CD1c-positive myeloid dendritic cell (primary cell): Measurements from ENCODE around the gene C11orf58.

Experiments
- DNase-seq: peaks from one replicate; pipeline ENCODE4 v3.0.0-alpha.2; 2016; ENCODE audit errors: extremely low spot score

C11orf58 gene

GRCh38 chr11:16738193-16738946 lies at the start of gene C11orf58:
TSS of gene C11orf58 (plus strand) at chr11:16738647. CDS start at chr11:16738779, 132 bp downstream.
- peak; percentile 98 for DNase-seq

GRCh38 chr11:16690086-16690485 lies 48.4 kb upstream of the C11orf58 start:
- no peak for DNase-seq

DNA sequence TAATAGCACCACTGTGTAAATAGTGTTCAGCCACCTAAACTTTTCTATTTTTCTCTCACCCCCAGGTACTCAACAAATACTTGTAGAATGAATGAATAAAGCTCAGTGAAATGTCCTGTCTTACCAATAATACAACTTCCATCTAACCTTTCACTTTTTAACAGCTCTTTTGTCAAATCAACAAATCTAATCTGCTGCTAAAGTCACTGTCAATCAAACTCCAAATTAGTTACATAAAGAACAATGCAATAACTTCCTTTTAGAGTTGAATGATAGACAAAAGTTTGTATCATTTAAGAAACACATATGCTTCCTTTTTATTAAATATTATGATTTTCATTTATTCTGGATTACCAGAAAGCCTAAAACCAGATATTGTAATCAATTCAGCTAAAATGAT lies 34.7 kb upstream of the C11orf58 start:
- DNase-seq: no peak

GRCh38 chr11:16713594-16713993 lies 24.9 kb upstream of the C11orf58 start:
- DNase-seq: no peak

- no peak for DNase-seq
Measured at GRCh38 chr11:16722581-16723344, 15.7 kb upstream of the C11orf58 start.

DNA sequence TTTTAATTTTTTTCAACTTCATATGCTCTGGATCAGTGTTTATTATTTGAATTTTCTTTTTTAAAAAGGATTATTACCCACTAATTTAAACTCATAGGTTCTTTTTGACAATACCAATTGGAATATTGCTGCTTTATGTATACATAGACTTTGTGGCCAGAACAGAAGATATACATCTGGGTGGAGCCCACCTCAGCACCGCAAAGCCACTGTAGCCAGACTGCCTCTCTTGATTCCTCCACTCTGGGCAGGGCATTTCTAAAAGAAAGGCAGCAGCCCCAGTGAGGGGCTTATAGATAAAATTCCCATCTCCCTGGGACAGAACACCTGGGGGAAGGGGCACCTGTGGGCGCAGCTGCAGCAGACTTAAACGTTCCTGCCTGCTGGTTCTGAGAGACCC lies 10.6 kb upstream of the C11orf58 start:
- DNase-seq: no peak

DNA sequence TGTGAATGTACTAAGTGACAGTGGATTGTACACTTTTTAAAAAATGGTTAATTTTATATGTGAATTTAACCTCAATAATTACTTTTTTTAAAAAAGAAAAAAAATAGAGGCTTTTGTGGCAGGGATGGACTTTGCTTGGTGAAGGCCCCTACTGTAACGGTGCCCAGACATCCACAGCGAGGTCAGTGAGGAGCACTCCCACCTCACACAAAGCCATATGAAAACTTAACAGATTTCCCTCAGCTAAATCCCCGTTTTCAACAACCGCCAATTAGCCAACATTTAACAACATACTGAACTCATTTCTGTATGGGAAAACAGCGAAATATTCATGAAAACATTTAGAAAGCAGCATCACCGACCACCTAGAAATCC lies 642 bp upstream of the C11orf58 start:
- no peak for DNase-seq

DNA sequence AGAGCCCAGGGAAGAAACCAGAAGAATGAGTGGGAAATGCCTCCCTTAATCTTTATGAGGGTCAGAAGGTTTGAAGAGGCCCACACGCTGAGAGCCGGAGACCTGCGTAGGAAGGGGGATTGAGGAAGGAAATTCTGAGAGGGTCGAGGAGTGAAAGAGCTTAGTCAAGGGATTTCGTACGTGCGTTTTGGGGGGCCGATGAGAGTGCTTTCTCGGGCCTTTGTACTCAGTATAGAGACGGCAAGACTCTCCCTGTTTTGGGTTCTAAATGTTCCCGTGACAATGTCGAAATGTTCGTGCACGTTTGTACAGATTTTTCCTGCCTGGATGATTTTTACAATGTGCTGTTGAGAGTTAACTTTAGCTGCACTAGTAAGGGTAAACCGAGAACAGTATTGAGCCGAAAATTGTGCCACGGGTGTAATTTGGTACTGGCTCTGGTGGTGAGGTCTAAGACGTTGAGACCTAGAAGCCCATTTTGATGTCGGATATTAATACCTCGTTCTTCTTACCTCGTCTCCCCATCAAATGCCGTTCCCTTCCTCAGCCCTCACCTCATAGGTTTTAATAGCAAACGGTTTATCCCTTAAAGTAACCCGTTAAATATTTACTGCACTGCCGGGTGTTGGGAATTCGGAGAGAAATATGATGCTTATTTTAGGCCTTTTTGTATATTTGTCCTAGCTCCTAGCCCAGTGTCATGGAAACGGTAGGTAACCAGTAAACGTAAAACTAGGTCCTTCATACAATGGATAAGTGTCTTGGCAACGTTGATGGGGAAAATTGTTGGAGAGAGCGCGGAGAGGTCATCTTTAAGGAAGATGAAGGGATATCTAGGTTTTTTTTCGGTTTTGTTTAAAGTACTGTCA lies 734 bp downstream of the C11orf58 start:
- DNase-seq: peak; percentile 70

GRCh38 chr11:16741473-16741872 lies 3.0 kb downstream of the C11orf58 start:
- DNase-seq: no peak

- no peak for DNase-seq
Measured at GRCh38 chr11:16743478-16743877, 5.0 kb downstream of the C11orf58 start.

DNA sequence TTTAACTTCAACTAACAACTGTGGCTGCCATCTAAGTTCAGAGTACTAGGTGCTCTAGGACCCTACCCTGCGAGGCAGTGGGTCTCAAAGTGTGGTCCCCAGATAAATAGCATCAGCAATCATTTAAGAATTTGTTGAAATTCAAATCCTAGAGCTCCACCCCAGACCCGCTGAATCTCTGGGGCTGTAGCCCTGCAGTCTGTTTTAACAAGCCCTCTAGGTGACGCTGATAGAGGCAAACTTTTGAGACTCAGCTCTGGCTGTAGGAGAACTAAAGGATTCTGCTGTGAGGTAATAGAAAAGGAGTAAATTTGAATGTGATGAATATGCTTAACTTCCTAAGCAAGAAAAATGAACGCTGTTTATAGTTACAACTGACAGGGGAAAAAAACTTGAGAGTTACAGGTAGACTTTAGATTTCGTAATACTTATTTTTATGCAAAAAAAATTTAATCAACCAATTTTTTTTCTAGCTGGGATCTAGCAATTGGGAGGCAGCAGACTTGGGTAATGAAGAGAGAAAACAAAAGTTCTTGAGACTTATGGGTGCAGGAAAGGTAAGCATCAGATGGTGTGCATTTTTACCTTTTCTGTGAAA lies 5.8 kb downstream of the C11orf58 start:
- DNase-seq: no peak

DNA sequence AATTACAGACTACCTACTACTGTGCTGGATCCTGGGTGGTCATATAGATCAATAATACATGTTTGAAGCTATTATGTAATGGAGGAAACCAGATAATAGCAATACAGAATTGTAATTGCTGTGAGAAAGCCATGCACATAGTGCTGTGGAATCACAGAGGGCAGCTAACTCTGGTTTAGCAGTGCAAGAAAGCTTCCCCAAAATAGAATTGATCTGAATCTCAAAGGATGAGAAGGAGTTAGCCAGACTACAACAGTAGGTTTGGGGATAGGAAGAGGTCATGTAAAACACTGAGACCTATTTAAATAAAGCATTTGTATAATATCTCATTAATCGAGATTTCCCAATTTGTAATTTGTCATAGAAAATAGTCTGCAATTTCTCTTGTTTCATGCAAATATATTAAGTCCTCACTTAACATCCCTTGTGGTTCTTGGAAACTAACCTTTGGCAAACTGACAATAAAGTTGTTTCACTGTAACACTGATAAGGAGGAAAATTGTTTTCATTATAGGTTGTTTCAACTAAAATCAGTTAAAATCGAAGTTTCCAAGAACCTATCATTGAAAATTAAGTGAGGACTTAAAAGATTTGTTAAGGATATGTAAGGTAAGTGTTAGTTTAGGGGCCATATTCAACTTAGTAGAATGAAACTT lies 7.6 kb downstream of the C11orf58 start:
- DNase-seq: no peak

DNA sequence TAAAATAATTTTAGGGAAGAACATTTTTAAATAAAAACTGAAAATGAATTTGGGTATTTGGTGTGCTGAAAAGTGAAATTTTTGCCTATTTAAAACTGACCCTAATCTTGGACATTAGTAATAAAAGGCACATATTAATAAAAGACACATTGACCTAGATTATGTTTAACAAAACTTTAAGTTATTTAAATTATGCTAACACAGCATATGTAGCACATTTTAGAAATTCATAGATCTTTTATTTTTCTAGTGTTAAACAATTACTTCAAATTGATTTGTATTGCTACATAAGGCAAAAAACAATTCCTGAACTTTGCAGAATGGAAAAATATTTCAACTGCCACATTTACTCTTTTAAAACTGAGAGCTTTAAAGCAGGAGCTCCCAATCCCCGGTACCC lies 10.6 kb downstream of the C11orf58 start:
- no peak for DNase-seq

- no peak for DNase-seq
Measured at GRCh38 chr11:16749666-16750065, 11.2 kb downstream of the C11orf58 start.

- DNase-seq: no peak
Measured at GRCh38 chr11:16750417-16750816, 12.0 kb downstream of the C11orf58 start.

DNA sequence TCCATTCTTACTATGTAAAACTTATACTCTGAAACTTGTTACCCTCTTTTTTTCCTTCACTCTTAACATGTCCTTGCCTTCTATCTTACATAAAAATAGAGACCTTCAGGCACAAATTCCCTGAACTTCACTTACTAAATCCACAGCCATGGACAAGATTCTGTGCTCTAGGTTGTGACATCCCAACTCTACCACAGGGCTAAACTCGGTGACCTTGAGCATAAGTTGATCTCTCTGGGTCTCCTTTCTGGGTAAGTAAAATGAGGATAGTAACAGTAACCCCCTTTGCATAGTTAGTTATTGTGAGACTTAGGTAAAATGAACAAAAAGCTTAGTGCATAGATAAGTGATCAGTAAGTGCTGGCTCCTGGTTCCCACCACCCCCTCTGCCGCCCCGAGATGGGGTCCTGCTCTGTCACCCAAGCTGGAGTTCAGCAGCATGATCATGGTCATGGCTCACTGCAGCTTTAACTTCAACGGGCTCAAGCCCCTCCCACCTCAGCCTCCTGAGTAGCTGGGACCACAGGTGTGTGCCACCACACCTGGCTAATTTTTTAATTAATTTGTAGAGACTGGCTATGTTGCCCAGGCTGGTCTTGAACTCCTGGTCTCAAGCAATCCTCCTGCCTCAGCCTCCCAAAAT lies 20.1 kb downstream of the C11orf58 start:
- no peak for DNase-seq

DNA sequence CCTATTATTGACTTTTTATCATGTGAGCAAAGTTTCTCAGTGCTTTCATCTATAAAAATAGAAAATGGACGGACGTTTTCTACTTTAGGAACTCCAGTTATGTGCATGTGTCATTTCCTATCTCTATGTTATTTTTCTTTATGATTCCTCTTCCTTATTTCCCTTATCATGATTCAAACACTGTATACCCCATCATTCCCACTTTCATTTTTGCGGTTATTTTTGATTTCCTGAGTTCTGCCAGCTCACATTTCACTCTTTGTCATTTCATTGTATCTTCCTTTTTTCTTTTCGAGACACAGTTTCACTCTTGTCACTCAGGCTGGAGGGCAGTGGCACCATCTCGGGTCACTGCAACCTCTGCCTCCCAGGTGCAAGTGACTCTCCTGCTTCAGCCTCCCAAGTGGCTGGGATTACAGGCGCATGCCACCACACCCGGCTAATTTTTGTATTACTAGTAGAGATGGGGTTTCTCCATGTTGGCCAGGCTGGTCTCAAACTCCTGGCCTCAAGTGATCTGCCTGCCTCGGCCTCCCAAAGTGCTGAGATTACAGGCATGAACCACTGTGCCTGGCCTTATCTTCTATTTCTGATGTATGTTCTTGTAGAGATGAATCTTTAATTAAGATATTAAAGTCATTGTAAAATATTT lies 21.5 kb downstream of the C11orf58 start:
- no peak for DNase-seq

- DNase-seq: no peak
Measured at GRCh38 chr11:16763746-16764145, 25.3 kb downstream of the C11orf58 start.

GRCh38 chr11:16764888-16765287 lies 26.4 kb downstream of the C11orf58 start:
- DNase-seq: no peak

DNA sequence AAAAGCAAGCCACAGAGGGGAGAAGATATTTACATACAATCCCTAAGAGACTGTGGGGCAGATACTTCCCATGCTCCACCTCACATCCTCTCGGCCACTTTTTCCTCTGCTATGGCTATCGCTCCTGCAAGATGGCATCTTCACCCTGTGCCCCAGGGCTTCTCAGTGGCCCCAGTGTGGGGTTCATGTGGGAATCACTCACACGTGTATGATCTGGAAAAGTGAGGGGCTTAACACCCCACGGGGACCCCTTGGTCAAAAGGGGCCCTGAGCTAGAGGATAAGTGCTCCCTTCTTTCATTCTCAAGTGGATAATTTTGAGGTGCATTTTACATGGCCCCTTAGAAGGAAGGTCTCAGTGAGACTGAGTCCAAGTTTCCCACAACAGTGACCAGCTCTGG lies 28.7 kb downstream of the C11orf58 start:
- DNase-seq: no peak
